PC-9 (cell line): ENCODE results near the gene SMCO2. TPM values are rescaled to one million over a fixed set of nuclear protein-coding genes. Genes with fewer than 3 reads are reported as not detected.

ENCODE experiments used
- BruUV-seq: library from RNA; stranded (reverse); fragments of 400-500 nt; replicated peaks from 2 replicates; lab custom pipeline; 2021; lab: Mats Ljungman, UMichigan
- CTCF ChIA-PET: fragments of 300-600 bp; sonication (Branson Sonifier 250); formaldehyde crosslinking; loops from one replicate; lab custom pipeline; 2022; ENCODE audit warnings: antibody characterized with exemption; lab: Charles Lee
- POLR2A ChIA-PET: fragments of 300-600 bp; sonication (Branson Sonifier 250); formaldehyde crosslinking; loops from one replicate; lab custom pipeline; 2022; ENCODE audit warnings: antibody characterized with exemption; ENCODE audit not compliant: unreplicated experiment; lab: Charles Lee
- DNase-seq, 2 experiments: peaks; one replicate each; pipeline versions ENCODE4 v3.0.0 to v3.0.0-alpha.2; 2015 to 2022; ENCODE audit warnings: mixed read lengths in 1 of 2
- H2AFZ ChIP-seq: fragments of 200-600 bp; sonication (generic); 2 replicates; pipeline ENCODE4 v1.8.1; 2017; ENCODE audit warnings: antibody characterized with exemption
- H3F3A ChIP-seq: fragments of 200-600 bp; sonication (generic); 2 replicates; pipeline ENCODE4 v1.8.1; 2017; ENCODE audit warnings: antibody characterized with exemption, mild to moderate bottlenecking, low read depth; ENCODE audit not compliant: insufficient read depth
- H3K27ac ChIP-seq: fragments of 200-600 bp; sonication (generic); 2 replicates; pipeline ENCODE4 v1.6.1; 2016; ENCODE audit warnings: mixed run types
- H3K27me3 ChIP-seq: fragments of 200-600 bp; sonication (generic); 2 replicates; pipeline ENCODE4 v1.6.1; 2016; ENCODE audit warnings: low read depth, mixed run types; ENCODE audit not compliant: insufficient read depth
- H3K36me3 ChIP-seq: fragments of 200-600 bp; sonication (generic); 2 replicates; pipeline ENCODE4 v1.6.1; 2016; ENCODE audit warnings: low read depth, mixed run types
- H3K4me1 ChIP-seq: fragments of 200-600 bp; sonication (generic); replicated peaks from 2 replicates; pipeline ENCODE4 v1.6.1; 2016; ENCODE audit warnings: mixed run types; ENCODE audit not compliant: insufficient read depth
- H3K4me2 ChIP-seq: fragments of 200-600 bp; sonication (generic); 2 replicates; pipeline ENCODE4 v1.6.1; 2017; ENCODE audit warnings: mixed run types
- H3K4me3 ChIP-seq: fragments of 200-600 bp; sonication (generic); 2 replicates; pipeline ENCODE4 v1.6.1; 2016; ENCODE audit warnings: mixed run types
- H3K79me2 ChIP-seq: fragments of 200-600 bp; sonication (generic); 2 replicates; pipeline ENCODE4 v1.6.1; 2017; ENCODE audit warnings: low read depth, mixed run types
- H3K9me2 ChIP-seq: fragments of 200-600 bp; sonication (generic); 2 replicates; pipeline ENCODE4 v1.8.1; 2017; ENCODE audit warnings: mild to moderate bottlenecking; ENCODE audit not compliant: insufficient read depth
- H3K9me3 ChIP-seq: fragments of 200-600 bp; sonication (generic); 2 replicates; pipeline ENCODE4 v1.8.1; 2016; ENCODE audit warnings: low read depth; ENCODE audit not compliant: insufficient read depth
- H4K20me1 ChIP-seq: fragments of 200-600 bp; sonication (generic); 2 replicates; pipeline ENCODE4 v1.8.1; 2017; ENCODE audit not compliant: insufficient read depth
- CTCF ChIP-seq: fragments of 200-600 bp; sonication (generic); conservative IDR thresholded peaks from 2 replicates; pipeline ENCODE4 v1.6.1; 2017; ENCODE audit warnings: mixed run types, antibody characterized with exemption, mild to moderate bottlenecking, moderate library complexity
- EZH2 ChIP-seq: fragments of 200-600 bp; sonication (generic); IDR thresholded peaks from 2 replicates; pipeline ENCODE4 v1.8.0; 2017; ENCODE audit warnings: antibody characterized with exemption, low read depth
- intact Hi-C: fragments of 100-400 bp; cut with micrococcal nuclease; formaldehyde crosslinking; loops from one replicate; pipeline ENCODE4 v1.10.0; 2022; ENCODE audit not compliant: unreplicated experiment
- total RNA-seq: library from RNA; stranded (reverse); gene quantifications from 2 replicates; pipeline ENCODE4 v1.2.3, GENCODE V29; 2021

The SMCO2 gene
- total RNA-seq, 1 experiment from 2014 or later, result 3.7 TPM

- TF ChIP-seq CTCF (no peak), EZH2 (no peak)
- BruUV-seq, result no TSS peak
- H3K4me2 ChIP-seq, result no peak overlapping the region
- H3F3A ChIP-seq, result no peaks in the 10 kb centered on the region
- no peaks in the 10 kb centered on the region for H3K79me2 ChIP-seq
- CTCF ChIA-PET, result no interaction called here
- POLR2A ChIA-PET, result interaction anchor here (0.5 kb wide), 1 partner anchor 1584 kb away, joined by 8 read pairs; no protein-coding TSS in a partner anchor
- H3K27me3 ChIP-seq, result no peaks in the 10 kb centered on the region
- no peak for DNase-seq
- H3K9me2 ChIP-seq, result no peaks in the 10 kb centered on the region
- H3K4me3 ChIP-seq, result no peak overlapping the region
- no peaks in the 10 kb centered on the region for H3K4me1 ChIP-seq
- H2AFZ ChIP-seq, result no peak overlapping the region
- H3K36me3 ChIP-seq, result no peaks in the 10 kb centered on the region
- no peaks in the 10 kb centered on the region; the same call in 1 of the 2 replicates for H3K9me3 ChIP-seq
- no peaks in the 10 kb centered on the region for H4K20me1 ChIP-seq
- H3K27ac ChIP-seq, result no peak overlapping the region
- intact Hi-C loops, result no loop called here
Measured at GRCh38 chr12:27505109-27505508, 58.6 kb downstream of the SMCO2 start.

- CTCF ChIA-PET, result no interaction called here
- BruUV-seq, result no TSS peak
- H3K79me2 ChIP-seq, result no peaks in the 10 kb centered on the region
- H3K4me1 ChIP-seq, result no peaks in the 10 kb centered on the region
- no peak overlapping the region for H3K4me3 ChIP-seq
- no peaks in the 10 kb centered on the region for H3K9me2 ChIP-seq
- POLR2A ChIA-PET, result interaction anchor here (0.5 kb wide), 1 partner anchor 1585 kb away, joined by 8 read pairs; no protein-coding TSS in a partner anchor
- no peaks in the 10 kb centered on the region; the same call in 1 of the 2 replicates for H3K9me3 ChIP-seq
- no peaks in the 10 kb centered on the region for H3K27me3 ChIP-seq
- H3F3A ChIP-seq, result no peaks in the 10 kb centered on the region
- no peak overlapping the region for H3K27ac ChIP-seq
- no peak overlapping the region for H2AFZ ChIP-seq
- no peaks in the 10 kb centered on the region for H4K20me1 ChIP-seq
- no peak overlapping the region for H3K4me2 ChIP-seq
- TF ChIP-seq CTCF (no peak), EZH2 (no peak)
- intact Hi-C loops, result no loop called here
- H3K36me3 ChIP-seq, result no peaks in the 10 kb centered on the region
- no peak for DNase-seq
Measured at GRCh38 chr12:27505761-27506160, 59.2 kb downstream of the SMCO2 start.

- no peaks in the 10 kb centered on the region for H3K4me1 ChIP-seq
- no peak for TF ChIP-seq EZH2
- no peak for TF ChIP-seq CTCF
- intact Hi-C loops, result no loop called here
- no peaks in the 10 kb centered on the region; the same call in 1 of the 2 replicates for H3K9me3 ChIP-seq
- no peak overlapping the region for H3K4me2 ChIP-seq
- POLR2A ChIA-PET, result no interaction called here
- no TSS peak for BruUV-seq
- H3K4me3 ChIP-seq, result no peak overlapping the region
- H2AFZ ChIP-seq, result no peak overlapping the region
- no peaks in the 10 kb centered on the region for H3K36me3 ChIP-seq
- no peak for DNase-seq
- H3K27me3 ChIP-seq, result no peaks in the 10 kb centered on the region
- H3F3A ChIP-seq, result no peaks in the 10 kb centered on the region
- H4K20me1 ChIP-seq, result no peaks in the 10 kb centered on the region
- no peaks in the 10 kb centered on the region for H3K79me2 ChIP-seq
- CTCF ChIA-PET, result no interaction called here
- H3K27ac ChIP-seq, result no peak overlapping the region
- no peaks in the 10 kb centered on the region for H3K9me2 ChIP-seq
Measured at GRCh38 chr12:27506645-27507189, 60.2 kb downstream of the SMCO2 start.
